Left renal pelvis (tissue), 4 donors: ENCODE measurements around the gene GAK. TPM values are rescaled to one million over a fixed set of nuclear protein-coding genes. Genes with fewer than 3 reads are reported as not detected.
"Not testable (repeated sequence)": the region's sequence is repeated elsewhere in the genome, so short reads cannot be mapped to it uniquely, and the experiment has no call there.

Experiments
- DNase-seq, 4 donors: peaks; one replicate each; pipeline ENCODE4 v3.0.0-alpha.2; 2013; ENCODE audit warnings: low read depth in 4 of 4, low spot score in 3 of 4
- polyA plus RNA-seq, 4 donors: library from polyadenylated mRNA; unstranded; fragments of 120-200 nt; gene quantifications; one replicate each; pipeline ENCODE4 v1.2.1, GENCODE V29; 2013; ENCODE audit not compliant: insufficient read length in 4 of 4

Gene GAK
- polyA plus RNA-seq: 10 to 100 TPM; 51.8 to 82.9 (median 61.0) TPM

DNA sequence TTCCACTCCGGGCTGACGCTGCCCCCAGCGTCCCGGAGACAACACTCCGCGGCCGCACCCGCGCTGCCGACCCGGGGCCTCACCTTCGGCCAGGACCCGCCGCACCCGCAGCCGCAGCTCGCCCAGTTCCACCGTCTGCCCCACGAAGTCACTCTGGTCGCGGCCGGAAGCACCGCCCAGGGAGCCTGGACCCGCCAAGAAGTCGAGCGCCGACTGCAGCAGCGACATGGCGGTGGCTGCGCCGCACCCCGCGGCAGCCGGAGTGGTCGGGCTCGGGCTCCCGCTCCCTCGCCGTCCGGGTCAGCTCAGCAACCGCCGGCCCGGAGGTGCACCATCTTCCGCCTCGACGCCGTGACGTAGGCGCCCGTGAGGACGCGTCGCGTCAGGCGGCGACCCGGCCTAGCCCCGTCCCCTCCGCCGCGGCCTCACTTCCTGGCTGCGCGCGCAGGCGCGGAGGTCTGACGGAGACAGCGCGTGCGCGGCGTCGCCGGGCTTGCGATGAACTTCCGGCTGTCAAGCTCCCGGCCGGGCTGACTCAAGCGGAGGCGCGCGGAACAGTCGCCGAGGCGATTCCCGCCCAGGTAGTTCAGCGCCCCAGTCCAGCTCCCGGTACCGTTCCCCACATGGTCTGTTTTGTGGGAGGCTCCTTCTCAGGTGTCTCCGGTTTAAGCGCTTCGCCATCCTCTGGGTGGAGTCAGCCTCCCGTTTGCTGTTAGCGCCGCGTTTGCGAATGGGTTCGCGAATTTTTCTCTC is at the start of gene GAK, which contains the start of gene TMEM175:
Gene GAK, minus strand, starts transcription at position 357 of the 753 bp plus-strand sequence. Its CDS starts 129 bp downstream, at position 228.
Gene TMEM175, plus strand, starts transcription at position 501 of the 753 bp plus-strand sequence. CDS start 15,280 bp downstream, outside the sequence.
- peak; percentile 87 to 91 (median 88) for DNase-seq

DNA sequence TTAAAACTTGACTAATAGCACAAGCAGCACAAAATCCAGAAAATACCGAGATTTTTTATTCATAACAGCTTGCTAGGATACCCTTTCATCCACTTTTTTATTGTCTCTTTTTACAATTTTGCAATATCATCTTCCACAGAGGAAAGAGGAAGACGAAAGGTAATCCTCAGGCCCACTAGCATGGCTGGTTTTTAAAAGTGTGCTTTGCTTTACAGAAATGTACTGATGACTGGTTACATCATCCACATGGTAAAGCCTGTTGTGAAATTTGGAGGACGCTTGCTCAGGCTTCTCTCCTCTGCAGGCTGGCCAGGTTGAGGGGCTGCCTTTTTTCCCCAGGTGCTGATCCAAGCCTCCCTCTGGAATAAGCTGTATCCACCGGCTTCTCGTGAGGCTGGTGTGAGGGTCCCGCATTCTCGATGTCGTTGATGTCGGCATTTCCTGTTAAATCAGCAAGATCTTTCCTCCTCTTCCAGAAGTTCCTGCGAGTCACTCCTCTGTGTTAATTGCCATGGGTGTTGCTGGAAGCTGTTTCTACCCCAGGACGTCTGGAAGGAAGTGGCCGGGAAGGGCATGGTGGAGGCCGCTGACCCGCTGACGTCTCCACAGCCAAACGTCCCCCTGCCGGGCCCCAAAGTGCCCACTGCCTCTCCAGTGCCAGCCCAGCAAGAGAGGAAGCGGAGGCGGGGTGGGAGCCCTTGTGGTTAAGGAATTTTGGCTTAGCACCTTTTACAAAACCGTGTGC is 47.0 kb upstream of the GAK start:
- no peak for DNase-seq

- DNase-seq: not testable (repeated sequence)
These were observed 43.9 kb upstream of the GAK start for GRCh38 chr4:976016-976415.

DNA sequence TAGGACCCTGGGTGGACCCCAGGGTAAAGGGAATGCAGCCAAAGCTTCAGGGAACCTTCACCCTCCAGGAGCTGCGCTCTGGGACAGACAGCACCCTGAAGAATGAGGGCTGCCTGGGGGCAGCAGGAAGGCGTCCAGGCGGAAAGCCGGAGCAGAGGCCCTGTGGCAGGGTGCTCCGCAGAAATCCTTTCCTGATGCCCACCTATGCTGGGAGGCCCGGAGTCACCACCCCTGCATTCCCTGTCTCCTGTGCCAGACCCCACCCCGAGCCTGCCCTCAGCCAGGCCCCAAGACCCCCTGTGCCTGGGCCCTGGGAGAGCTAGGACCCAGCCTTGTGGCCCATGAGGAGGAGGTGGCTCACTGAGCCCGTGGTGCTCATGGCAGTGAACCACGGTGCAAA is 42.6 kb upstream of the GAK start:
- DNase-seq: no peak

DNA sequence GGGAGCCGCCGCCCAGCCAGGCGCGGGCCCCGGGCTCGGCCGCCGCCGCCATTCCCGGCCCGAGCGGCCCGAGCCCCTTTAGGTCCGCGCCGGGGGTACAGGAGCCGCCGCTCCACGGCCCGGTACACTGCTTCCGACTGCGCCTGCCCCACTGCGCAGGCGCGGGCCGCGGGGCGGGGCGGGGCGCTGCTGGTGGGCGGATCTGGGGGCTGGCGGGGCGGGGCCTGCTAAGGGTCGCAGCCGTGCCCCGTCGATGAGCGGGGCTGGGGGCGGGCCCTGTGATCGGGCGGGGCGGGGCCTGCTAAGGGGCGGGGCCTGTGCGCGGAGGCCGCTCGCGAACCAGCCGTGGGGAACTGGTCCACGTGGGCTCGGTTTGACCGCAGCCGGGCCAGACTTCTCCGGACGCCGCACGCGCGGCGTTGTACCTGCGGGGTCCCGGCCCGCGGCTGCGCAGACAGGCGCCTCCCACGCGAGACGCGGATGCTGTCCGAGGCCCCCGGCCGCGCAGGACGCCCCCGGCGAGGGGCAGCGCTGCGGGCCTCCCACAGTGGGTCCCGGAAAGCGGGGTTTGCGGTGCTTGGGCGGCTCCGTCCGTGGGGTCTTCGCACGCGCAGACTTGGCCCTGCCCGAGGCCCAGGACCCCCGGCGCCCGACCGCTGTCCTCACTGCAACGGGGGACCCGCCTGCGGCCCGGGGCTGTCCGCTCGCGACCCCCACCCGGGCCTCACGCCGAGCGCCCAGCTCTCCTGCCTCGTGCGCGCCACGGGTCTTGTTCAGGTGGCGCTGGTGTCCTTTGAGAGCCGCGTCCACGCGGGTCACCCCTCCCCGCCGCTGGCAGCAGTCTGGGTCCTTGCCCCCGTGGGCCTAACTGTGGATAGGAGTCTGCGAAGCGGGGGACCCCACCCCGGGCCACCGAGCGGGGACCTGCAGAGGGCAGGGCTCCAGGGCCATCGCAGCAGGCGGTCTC is 41.6 kb upstream of the GAK start, which contains the start of gene DGKQ:
Gene DGKQ, minus strand, starts transcription at position 139 of the 967 bp plus-strand sequence. Its CDS starts 87 bp downstream, at position 52.
- no peak for DNase-seq

DNA sequence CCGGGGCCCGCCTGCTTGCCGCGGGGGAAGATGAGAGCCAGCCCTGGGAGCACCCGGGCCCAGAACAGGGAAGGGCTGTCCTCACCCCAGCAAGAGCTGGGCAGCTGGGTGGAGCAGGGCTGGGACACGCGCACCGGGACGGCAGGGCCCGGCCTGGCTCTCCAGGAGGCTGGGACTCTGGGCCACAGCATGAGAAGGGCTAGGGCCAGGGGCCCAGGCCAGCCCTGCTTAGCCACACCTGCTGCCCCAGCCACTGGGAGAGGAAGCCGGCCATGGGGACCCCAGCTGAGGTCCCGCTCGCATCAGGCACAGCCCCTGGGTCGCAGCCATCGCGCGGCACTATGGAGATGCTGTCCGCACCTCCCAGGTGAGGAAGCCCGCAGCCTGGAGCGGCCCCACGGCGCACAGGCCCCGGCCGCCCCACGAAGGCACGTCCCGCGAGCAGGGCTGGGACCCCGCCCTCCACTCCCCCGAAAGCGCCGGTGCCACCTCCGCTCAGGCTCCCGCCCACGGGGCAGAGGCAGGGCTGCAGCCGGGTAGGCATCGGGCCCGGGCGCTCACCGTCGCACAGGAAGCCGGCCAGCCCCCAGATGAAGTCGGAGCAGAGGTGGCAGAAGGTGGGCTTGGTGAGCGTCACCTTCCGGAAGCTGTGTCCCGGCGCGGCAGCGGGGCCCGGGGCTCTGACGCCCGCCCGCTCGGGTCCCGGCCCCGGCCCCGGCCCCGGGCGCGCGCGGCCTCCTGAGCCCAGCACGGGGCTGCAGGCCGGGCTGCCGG is 40.7 kb upstream of the GAK start:
- no peak for DNase-seq

- DNase-seq: no peak
These were observed 39.8 kb upstream of the GAK start for GRCh38 chr4:971666-972500.

- DNase-seq: no peak
These were observed 38.9 kb upstream of the GAK start for GRCh38 chr4:970854-971520.

DNA sequence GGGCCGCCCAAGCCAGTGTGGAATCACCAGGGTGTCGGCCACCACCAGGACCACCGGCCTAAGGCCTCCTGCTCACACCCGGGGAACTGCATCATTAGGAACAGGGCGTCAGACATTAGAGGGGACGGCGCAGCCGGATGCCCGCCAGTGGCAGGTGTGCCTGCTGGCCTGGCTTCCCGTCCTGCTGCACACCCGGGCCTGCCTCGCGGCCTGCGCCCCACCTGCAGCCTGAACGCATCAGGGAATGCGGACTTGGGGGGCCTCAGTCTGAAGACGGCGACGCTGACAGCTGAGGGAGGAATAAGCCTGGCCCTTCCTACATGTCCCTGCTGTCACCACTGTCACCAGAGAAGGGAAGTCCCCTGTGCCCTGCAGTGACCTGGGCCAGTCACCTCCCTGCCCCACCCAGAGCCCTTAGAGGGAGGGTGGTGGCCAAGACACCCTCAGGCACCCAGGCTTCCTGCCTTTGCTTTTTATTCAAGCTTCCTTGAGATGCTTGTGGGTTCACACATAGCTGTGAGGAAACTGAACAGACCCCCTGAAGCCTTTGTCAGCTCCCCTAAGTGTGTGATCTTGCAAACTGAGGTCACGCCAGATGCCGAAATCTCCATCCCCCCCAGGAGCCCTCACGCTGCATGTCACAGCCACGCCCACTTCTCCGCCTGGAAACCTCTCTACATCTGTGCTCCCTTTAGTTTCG is 38.1 kb upstream of the GAK start:
- no peak for DNase-seq

- DNase-seq: no peak
These were observed 36.7 kb upstream of the GAK start for GRCh38 chr4:968621-969394.

DNA sequence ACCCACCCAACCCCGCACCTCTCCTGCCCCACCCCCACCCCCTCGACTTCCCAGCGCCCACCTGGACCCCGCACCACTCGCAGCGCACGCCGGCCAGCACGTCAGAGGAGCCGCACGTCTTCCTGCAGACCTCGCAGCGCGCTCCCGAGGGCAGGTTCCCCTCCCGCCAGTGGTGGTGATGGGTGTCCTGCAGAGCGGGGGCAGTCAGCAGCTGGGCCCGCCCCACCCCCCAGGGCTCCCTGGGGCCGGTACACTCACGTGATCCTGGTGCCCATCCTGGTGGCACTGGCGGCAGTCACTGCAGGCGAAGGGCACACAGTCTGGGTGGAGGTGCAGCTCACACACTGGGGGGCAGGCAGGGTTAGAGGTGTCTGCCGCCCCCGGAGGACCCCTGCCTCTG is 36.1 kb upstream of the GAK start:
- DNase-seq: no peak

DNA sequence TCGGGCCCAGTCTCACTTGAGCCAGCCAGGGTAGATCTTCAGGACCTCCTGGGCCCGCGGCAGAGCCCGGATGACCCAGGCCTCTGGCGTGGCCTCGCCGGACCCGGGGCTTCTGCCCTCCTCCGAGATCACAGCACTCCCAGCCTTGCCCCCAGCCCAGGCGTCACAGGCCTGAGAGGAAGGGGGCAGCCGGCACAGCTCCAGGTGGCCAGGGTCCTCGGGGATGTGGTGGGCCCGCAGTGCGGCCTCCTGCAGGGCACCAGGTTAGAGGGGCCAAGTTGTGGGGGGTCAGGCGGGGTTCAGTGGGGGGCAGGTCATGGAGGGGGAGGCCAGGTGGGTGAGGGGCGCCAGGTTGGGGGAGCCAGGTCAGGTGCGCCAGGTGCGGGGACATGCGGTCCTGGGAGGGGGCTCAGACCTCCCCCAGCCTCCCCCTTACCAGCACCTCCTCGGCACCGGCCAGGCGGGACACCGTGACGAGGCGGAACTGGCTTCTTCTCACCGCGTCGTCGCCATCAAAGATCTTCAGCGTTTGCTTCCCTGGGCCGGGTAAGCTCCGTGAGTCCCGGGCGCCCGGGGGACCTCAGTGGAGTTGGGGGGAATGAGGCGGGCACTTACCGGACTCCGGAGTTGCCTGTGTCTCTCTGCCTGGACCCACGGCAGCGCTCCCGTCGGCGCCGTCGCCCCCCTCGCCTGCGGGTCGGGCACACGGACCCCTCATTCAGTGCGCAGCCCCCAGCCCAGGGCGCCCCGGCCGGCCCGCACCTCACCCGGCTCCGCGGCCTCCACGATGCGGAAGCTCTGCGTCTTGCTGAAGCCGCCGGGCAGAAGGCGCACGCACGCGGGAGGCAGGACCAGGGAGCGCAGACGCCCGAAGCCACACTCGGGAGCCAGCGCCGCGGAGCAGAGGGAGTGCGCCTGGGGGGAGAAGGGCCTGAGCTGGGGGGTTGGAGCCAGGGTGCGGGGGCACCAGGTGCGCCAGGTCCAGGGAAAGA is 35.3 kb upstream of the GAK start:
- no peak for DNase-seq

- no peak for DNase-seq
These were observed 34.4 kb upstream of the GAK start for GRCh38 chr4:966266-967112.

DNA sequence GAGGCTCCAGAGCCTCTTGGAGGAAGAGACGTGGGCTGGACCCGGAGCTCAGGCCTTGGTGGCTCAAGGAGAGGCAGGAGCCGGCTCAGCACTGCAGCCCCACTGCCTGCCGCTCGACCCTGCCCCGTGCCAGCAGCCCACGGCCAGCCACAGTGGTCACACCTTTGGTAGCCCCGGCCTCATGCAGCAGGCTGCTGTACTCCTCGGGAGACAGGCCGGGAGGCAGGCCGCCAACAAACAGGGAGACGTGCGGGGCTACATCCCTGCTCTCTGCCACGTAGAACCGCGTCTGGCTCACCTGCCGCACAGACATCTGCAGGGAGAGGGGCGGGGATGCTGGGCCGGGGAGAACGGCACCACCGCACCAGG is 33.6 kb upstream of the GAK start:
- no peak for DNase-seq
